Type B pancreatic cell (in vitro differentiated cells): ENCODE data around the gene IL31RA. TPM values are rescaled to one million over a fixed set of nuclear protein-coding genes. Genes with fewer than 3 reads are reported as not detected.

Source experiments
- DNase-seq: peaks from one replicate; pipeline ENCODE4 v3.0.0; 2021; ENCODE audit warnings: mixed read lengths; ENCODE audit not compliant: unreplicated experiment; ENCODE audit errors: extremely low spot score
- H3K27ac Mint-ChIP-seq: 2 replicates; pipeline ENCODE4 v1.8.0; 2021; ENCODE audit warnings: mild to moderate bottlenecking, mixed read lengths
- H3K27me3 Mint-ChIP-seq: 2 replicates; pipeline ENCODE4 v1.8.0; 2021; ENCODE audit warnings: mixed read lengths
- H3K36me3 Mint-ChIP-seq: 2 replicates; pipeline ENCODE4 v1.8.0; 2021; ENCODE audit warnings: mixed read lengths
- H3K4me1 Mint-ChIP-seq: one replicate; pipeline ENCODE4 v1.8.0; 2021; ENCODE audit warnings: mixed read lengths; ENCODE audit not compliant: unreplicated experiment
- H3K4me3 Mint-ChIP-seq: 2 replicates; pipeline ENCODE4 v1.8.0; 2021; ENCODE audit warnings: mild to moderate bottlenecking, mixed read lengths
- H3K9me3 Mint-ChIP-seq: 2 replicates; pipeline ENCODE4 v1.8.0; 2021; ENCODE audit warnings: mixed read lengths
- total RNA-seq: library from RNA; stranded (reverse); gene quantifications from 2 replicates; pipeline ENCODE4 v1.2.1, GENCODE V29; 2021; ENCODE audit warnings: low replicate concordance
- TF ChIP-seq, protein P1 (sequence below): fragments of 200-600 bp; sonication (generic); conservative IDR thresholded peaks from 2 replicates; pipeline ENCODE4 v1.5.0; 2021; ENCODE audit warnings: antibody characterized with exemption, mild to moderate bottlenecking

Gene IL31RA
- total RNA-seq, 1 donor from 2014 or later = not detected

DNA sequence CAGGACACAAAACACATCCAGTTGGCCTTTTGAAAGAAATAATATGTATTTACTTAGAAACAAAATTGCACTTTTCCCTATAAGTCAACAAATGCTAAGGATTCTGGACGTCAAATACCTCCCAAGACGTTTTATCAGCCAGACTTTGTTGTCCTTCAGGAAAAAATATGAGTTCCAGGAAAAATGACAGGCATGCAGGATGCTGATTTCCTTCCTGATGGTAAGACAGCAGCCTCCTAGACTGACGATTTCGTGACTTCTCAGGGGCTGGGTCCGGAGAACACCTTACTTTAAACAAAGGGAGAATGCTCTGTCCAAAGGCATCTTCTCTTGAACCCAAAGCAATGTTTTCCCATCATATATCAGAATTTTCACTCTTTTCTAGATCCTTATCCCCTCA lies 74.6 kb downstream of the IL31RA start:
- no peak for DNase-seq
- Mint-ChIP-seq H3K4me3 (no peak overlapping the region), H3K27me3 (no peaks in the 10 kb centered on the region), H3K9me3 (no peaks in the 10 kb centered on the region), H3K4me1 (peaks cover 6% of the 10 kb centered on the region), H3K27ac (no peak overlapping the region), H3K36me3 (no peaks in the 10 kb centered on the region)
- TF ChIP-seq, protein P1, sequence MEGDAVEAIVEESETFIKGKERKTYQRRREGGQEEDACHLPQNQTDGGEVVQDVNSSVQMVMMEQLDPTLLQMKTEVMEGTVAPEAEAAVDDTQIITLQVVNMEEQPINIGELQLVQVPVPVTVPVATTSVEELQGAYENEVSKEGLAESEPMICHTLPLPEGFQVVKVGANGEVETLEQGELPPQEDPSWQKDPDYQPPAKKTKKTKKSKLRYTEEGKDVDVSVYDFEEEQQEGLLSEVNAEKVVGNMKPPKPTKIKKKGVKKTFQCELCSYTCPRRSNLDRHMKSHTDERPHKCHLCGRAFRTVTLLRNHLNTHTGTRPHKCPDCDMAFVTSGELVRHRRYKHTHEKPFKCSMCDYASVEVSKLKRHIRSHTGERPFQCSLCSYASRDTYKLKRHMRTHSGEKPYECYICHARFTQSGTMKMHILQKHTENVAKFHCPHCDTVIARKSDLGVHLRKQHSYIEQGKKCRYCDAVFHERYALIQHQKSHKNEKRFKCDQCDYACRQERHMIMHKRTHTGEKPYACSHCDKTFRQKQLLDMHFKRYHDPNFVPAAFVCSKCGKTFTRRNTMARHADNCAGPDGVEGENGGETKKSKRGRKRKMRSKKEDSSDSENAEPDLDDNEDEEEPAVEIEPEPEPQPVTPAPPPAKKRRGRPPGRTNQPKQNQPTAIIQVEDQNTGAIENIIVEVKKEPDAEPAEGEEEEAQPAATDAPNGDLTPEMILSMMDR = no peak

DNA sequence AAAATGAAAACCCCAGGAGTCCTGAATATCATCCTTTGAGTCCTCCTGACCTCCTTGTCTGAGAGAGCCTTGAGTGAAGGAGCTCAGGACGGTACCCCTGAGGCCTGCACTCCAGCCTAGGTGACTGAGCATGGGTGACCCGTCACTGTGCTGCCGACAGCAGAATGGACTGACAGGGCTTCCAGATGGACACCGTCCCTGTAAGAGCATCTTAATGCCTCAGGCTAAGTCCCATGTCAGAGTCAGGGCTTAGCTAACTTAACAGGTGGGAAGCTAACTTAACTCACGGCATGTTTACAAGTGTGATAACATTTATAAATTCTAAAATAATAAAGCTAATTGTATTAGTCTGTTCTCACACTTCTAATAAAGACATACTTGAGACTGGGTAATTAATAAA lies 75.3 kb downstream of the IL31RA start:
- H3K9me3 Mint-ChIP-seq = no peaks in the 10 kb centered on the region
- no peaks in the 10 kb centered on the region for H3K27me3 Mint-ChIP-seq
- H3K4me1 Mint-ChIP-seq = peaks cover 6% of the 10 kb centered on the region
- H3K36me3 Mint-ChIP-seq = no peaks in the 10 kb centered on the region
- no peak overlapping the region for H3K4me3 Mint-ChIP-seq
- no peak overlapping the region for H3K27ac Mint-ChIP-seq
- TF ChIP-seq, protein P1 = no peak
- DNase-seq = no peak

DNA sequence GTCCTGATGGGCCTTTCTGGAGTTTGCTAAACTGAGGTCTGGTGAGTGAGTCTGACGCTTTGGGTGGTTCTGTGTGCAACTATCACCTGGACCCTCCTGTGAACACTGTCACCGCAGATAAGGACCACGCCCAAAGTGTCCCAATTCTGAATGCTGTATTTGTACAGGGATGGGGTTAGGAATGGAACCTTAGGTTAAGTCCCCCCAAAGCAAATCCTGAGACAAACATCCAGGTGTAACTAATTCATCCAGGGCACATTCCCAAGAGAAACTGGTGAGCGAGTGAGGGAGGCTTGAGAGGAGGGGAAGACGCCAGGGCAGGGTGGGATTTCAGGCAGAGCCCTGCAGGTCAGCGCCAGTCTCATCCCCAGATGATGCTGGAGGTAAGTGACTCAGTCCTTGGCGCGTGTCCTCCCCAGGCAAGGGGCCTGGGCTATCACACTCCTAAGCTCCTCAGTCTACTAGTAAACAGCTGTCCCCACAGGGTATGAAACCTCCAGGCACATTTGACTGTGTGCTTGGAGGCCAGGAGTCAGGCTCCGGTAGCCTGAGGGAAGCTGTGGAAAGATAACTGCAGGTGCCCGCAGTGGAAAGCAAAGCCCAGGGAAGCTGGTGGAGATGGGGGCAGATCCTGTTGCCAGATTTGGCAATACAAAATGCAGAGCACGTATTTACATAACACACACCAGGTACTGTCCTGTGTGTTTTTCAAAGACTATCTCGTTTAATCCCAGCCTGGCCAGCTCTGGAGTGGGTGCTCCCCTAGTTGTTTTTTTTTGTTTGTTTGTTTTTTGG lies 76.9 kb downstream of the IL31RA start:
- H3K36me3 Mint-ChIP-seq = no peaks in the 10 kb centered on the region
- DNase-seq = no peak
- H3K27me3 Mint-ChIP-seq = no peaks in the 10 kb centered on the region
- no peak overlapping the region for H3K4me3 Mint-ChIP-seq
- TF ChIP-seq, protein P1 = no peak
- peaks cover 6% of the 10 kb centered on the region for H3K4me1 Mint-ChIP-seq
- no peak overlapping the region for H3K27ac Mint-ChIP-seq
- H3K9me3 Mint-ChIP-seq = no peaks in the 10 kb centered on the region

DNA sequence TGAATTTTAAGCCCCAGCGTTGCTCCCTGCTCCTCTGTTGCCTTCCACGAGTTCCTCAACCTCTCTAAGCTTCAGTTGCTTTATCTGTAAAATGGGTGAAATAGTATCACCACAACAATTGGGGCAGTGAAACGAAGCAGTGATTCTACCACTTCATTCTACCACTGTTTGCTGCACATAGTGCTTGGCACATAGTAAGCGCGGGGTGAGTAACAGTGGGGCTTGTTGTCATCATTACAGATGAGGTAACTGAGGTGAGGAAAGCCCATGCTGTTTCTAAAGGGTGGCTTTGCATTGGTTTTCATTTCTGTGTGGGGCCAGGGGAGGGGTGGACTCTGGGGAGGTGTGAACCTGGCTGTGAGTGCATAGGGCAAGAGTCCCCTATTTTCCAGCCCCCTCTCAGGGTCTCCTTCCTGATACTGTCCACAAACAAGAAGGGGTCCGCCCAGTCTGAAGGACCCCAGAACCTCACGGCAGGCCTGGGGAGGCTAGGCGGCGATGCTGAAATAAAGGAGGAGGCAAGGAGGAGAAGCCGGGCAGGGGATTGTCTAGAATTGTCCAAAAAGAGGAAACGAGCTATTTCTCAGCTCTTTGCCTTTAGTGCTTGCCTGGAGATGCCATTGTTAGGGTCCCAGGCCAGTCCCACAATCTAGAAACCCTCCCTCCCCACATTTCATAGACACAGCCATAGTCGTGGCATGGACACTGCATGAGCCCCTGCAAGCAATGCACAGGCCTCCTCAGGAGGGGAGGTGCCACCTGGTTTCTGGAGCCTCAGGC lies 78.1 kb downstream of the IL31RA start:
- Mint-ChIP-seq H3K27me3 (no peaks in the 10 kb centered on the region), H3K9me3 (no peaks in the 10 kb centered on the region)

DNA sequence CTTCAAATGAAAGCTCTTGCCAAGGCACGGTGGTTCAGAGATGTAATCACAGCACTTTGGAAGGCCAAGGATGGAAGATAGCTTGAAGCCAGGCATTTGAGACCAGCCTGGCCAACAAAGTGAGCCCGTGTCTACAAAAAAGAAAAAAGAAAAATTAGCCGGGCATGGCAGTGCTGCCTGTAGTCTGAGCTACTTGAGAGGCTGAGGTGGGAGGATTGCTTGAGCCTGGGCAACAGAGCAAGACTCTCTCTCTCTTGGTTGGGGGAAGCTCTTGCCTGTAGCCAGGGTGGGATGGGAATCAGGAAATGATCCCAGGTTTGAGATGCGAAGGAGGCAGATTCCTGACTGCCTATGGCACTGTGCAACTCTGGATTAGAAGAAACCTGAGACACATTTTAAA lies 81.5 kb downstream of the IL31RA start:
- no peaks in the 10 kb centered on the region for H3K27me3 Mint-ChIP-seq
- peaks cover 11% of the 10 kb centered on the region for H3K4me1 Mint-ChIP-seq
- no peak overlapping the region for H3K4me3 Mint-ChIP-seq
- H3K9me3 Mint-ChIP-seq = no peaks in the 10 kb centered on the region
- TF ChIP-seq, protein P1 = no peak
- H3K36me3 Mint-ChIP-seq = no peaks in the 10 kb centered on the region
- H3K27ac Mint-ChIP-seq = no peak overlapping the region
- DNase-seq = no peak

More for the DNA sequence above, 78.1 kb downstream of the IL31RA start:
- Mint-ChIP-seq H3K36me3 (no peaks in the 10 kb centered on the region), H3K4me3 (no peak overlapping the region), H3K4me1 (peaks cover 11% of the 10 kb centered on the region), H3K27ac (no peak overlapping the region)
- no peak for DNase-seq
- TF ChIP-seq, protein P1 = no peak
